Hepatocyte (in vitro differentiated cells): ENCODE results near the gene ALOX15.

Source experiments
- EZH2 ChIP-seq: fragments of 200-600 bp; sonication (generic); IDR thresholded peaks from 2 replicates; pipeline ENCODE4 v1.6.1; 2016; ENCODE audit warnings: antibody characterized with exemption, mild to moderate bottlenecking, borderline replicate concordance
- EZH2phosphoT487 ChIP-seq: fragments of 200-600 bp; sonication (generic); IDR thresholded peaks from one replicate; pipeline ENCODE4 v1.6.1; 2018; ENCODE audit warnings: antibody characterized with exemption, mild to moderate bottlenecking, low read depth, moderate library complexity; ENCODE audit not compliant: unreplicated experiment, severe bottlenecking
- TF ChIP-seq, protein P1 (sequence below): fragments of 200-600 bp; sonication (generic); IDR thresholded peaks from 2 replicates; pipeline ENCODE4 v1.5.1; 2016; ENCODE audit warnings: antibody characterized with exemption, mild to moderate bottlenecking; ENCODE audit not compliant: poor library complexity

DNA sequence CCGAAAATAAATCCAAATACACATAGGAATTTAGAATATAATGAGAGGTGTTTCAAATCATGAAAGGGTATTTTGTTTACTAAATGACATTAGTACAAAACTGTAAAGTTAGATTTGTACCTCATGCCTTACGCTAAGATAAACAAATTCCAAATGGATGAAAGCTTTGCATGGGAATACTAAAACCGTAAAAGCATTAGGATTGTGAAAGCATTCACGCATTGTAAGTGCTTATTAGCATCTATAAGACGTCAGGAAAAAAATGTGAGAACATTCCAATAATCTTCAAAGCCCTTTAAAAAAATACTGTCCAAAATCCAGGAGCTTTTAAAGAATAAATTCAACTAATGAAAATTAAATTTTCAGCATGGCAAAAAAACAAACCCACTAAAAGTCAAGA lies 24.8 kb upstream of the ALOX15 start:
- TF ChIP-seq, protein P1, sequence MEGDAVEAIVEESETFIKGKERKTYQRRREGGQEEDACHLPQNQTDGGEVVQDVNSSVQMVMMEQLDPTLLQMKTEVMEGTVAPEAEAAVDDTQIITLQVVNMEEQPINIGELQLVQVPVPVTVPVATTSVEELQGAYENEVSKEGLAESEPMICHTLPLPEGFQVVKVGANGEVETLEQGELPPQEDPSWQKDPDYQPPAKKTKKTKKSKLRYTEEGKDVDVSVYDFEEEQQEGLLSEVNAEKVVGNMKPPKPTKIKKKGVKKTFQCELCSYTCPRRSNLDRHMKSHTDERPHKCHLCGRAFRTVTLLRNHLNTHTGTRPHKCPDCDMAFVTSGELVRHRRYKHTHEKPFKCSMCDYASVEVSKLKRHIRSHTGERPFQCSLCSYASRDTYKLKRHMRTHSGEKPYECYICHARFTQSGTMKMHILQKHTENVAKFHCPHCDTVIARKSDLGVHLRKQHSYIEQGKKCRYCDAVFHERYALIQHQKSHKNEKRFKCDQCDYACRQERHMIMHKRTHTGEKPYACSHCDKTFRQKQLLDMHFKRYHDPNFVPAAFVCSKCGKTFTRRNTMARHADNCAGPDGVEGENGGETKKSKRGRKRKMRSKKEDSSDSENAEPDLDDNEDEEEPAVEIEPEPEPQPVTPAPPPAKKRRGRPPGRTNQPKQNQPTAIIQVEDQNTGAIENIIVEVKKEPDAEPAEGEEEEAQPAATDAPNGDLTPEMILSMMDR = no peak
- TF ChIP-seq EZH2phosphoT487 (no peak), EZH2 (no peak)
